ENCODE measurements around the gene SLCO2B1.

DNA sequence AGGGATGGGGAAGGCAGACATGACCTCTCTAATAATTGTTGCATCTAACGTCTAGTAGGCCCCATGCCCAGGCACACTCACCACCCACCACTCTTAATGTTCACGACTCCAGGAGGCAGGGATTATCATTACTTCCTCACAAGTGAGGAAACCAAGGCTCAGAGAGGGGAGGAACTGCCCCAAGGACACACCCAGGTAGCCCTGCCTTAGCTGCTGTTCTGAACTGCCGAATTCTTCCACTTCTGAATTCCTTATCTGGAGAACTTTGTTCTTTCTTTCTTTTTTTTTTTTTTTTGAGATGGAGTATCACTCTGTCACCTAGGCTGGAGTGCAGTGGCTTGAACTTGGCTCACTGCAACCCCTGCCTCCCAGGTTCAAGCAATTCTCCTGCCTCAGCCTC is 16.7 kb downstream of the SLCO2B1 start:
- TF ChIP-seq, protein P1, sequence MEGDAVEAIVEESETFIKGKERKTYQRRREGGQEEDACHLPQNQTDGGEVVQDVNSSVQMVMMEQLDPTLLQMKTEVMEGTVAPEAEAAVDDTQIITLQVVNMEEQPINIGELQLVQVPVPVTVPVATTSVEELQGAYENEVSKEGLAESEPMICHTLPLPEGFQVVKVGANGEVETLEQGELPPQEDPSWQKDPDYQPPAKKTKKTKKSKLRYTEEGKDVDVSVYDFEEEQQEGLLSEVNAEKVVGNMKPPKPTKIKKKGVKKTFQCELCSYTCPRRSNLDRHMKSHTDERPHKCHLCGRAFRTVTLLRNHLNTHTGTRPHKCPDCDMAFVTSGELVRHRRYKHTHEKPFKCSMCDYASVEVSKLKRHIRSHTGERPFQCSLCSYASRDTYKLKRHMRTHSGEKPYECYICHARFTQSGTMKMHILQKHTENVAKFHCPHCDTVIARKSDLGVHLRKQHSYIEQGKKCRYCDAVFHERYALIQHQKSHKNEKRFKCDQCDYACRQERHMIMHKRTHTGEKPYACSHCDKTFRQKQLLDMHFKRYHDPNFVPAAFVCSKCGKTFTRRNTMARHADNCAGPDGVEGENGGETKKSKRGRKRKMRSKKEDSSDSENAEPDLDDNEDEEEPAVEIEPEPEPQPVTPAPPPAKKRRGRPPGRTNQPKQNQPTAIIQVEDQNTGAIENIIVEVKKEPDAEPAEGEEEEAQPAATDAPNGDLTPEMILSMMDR (IDR thresholded peaks at IDR 0.05 in 4 of 5, conservative IDR thresholded peaks at IDR 0.05 in 1 of 5): no peak
- TF ChIP-seq POLR2A (IDR thresholded peaks at IDR 0.05): no peak

All from gastrocnemius medialis (tissue), 4 donors.